ENCODE results near the gene COX14. TPM values are rescaled to one million over a fixed set of nuclear protein-coding genes. Genes with fewer than 3 reads are reported as not detected.

The COX14 gene
- total and polyA plus RNA-seq, 4 donors: 26.7 to 172 (median 53.5) TPM

GRCh38 chr12:50089730-50090129 lies 22.3 kb upstream of the COX14 start:
- Histone ChIP-seq H3K36me3 (ENCODE audit: control insufficient read depth in 4 of 4, insufficient read depth in 3 of 4, low read depth in 1 of 4, low read length in 3 of 4) (peaks cover 20 to 53% (median 40%) of the 10 kb centered on the region in 4 donors), H3K9me3 (ENCODE audit: control insufficient read depth in 4 of 4, low read length in 3 of 4) (no peaks in the 10 kb centered on the region), H3K4me1 (ENCODE audit: control insufficient read depth in 4 of 4, insufficient read depth in 4 of 4, low read length in 3 of 4) (peaks cover 0 to 15% (median 7%) of the 10 kb centered on the region in 4 donors), H3K4me3 (ENCODE audit: low read depth in 1 of 3, low read length in 3 of 3) (no peak overlapping the region), H3K27ac (ENCODE audit: low read depth in 1 of 2, low read length in 2 of 2) (no peak overlapping the region), H3K9ac (ENCODE audit: low read depth in 1 of 2, low read length in 2 of 2) (no peak overlapping the region), H3K27me3 (ENCODE audit: control insufficient read depth in 4 of 4, insufficient read depth in 4 of 4, low read length in 3 of 4) (no peaks in the 10 kb centered on the region)
- 96% methylated on average over 7 of the region's 7 CpGs for WGBS
- TF ChIP-seq FOXA2 (IDR thresholded peaks at IDR 0.05) (no peak), GABPA (IDR thresholded peaks at IDR 0.05 in 1 of 2, conservative IDR thresholded peaks at IDR 0.05 in 1 of 2) (no peak), CTCF (IDR thresholded peaks at IDR 0.05; ENCODE audit: low read depth, low read length, missing input control) (no peak), REST (IDR thresholded peaks at IDR 0.05) (no peak), JUND (IDR thresholded peaks at IDR 0.05) (no peak), HNF4G (IDR thresholded peaks at IDR 0.05) (no peak), RAD21 (IDR thresholded peaks at IDR 0.05) (no peak), RXRA (IDR thresholded peaks at IDR 0.05) (no peak), TAF1 (conservative IDR thresholded peaks at IDR 0.05) (no peak), EGR1 (IDR thresholded peaks at IDR 0.05; ENCODE audit: low read depth in 2 of 2) (no peak), MAX (IDR thresholded peaks at IDR 0.05) (no peak), HNF4A (conservative IDR thresholded peaks at IDR 0.05) (no peak), NR2F2 (IDR thresholded peaks at IDR 0.05) (no peak), FOXA1 (IDR thresholded peaks at IDR 0.05) (no peak), YY1 (IDR thresholded peaks at IDR 0.05) (no peak), ZBTB33 (IDR thresholded peaks at IDR 0.05) (no peak), ATF3 (IDR thresholded peaks at IDR 0.05) (no peak)
- DNase-seq (ENCODE audit: low spot score): no peak

Measured in liver (tissue), 9 donors.